ENCODE results near the gene ZNF385B.
"Not testable (repeated sequence)": the region's sequence is repeated elsewhere in the genome, so short reads cannot be mapped to it uniquely, and the experiment has no call there.

The ZNF385B gene

GRCh38 chr2:179800776-179801175 is 60.6 kb downstream of the ZNF385B start:
- DNase-seq, result no peak

- no peak for DNase-seq
These were observed 65.0 kb downstream of the ZNF385B start for GRCh38 chr2:179796213-179797007.

- no peak for DNase-seq
These were observed 67.5 kb downstream of the ZNF385B start for GRCh38 chr2:179793902-179794301.

- no peak for DNase-seq
These were observed 68.2 kb downstream of the ZNF385B start for GRCh38 chr2:179793238-179793637.

DNA sequence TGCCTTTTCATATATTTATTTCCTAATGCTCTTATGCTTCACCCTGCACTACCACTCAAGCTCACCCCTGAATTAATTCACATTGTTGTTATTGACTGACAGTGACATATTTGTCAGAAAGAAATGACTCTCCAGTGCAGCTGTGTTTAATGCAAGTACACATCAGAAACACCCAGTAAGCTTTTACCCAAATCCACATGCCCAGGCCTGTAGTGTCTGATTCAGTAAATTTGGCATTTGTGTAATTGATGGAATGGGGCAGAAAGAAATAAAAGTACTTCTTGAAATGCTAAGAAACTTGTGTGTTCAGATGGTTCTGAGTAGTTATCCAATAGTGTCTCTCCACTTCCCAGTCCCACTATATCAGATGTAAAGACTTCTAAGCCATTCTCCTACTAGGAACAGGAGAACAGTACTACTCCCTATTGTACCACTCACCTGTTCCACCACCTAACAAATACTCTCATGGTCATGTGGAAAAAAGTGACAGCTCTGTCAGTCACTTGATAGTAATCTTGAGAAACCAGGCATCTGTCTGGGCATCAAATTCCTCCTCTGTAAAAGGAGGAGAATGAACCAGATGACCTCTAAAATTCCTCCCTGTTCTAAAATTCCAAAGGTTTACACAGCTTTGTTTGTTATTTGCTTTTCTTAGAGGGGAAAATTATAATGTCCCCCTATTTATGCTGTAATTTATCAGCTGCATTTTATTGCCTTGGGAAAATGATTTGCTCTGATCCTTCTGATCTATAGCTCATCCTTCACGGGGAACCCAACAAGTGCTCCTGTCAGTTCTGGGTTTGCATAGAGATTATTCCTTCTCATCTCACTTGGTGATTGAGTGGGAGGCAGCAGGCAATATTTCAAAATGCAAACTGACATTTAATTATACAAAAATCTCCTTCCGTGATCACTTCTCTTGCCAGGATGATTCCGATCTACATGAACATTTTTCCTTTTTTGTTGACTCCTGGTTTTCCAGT is 70.9 kb downstream of the ZNF385B start:
- DNase-seq, result no peak

DNA sequence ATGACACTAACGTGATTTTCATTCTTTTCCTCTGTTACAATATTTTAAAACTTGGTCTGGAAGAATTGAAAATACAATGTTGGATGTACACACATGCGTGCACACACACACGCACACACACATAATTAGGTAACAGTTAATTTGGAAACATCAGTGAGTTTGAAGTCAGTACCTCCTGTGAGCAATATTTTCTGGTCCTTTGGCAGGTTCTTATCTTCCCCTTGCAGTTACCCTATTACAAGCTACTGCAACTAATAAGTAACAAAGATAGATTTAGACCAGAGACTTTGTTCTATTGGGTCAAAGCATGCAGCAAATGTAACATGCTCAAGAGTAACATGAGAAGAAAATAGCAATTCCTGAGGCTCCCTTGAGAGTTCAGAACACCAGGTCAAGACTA is 73.3 kb downstream of the ZNF385B start:
- DNase-seq, result no peak

DNA sequence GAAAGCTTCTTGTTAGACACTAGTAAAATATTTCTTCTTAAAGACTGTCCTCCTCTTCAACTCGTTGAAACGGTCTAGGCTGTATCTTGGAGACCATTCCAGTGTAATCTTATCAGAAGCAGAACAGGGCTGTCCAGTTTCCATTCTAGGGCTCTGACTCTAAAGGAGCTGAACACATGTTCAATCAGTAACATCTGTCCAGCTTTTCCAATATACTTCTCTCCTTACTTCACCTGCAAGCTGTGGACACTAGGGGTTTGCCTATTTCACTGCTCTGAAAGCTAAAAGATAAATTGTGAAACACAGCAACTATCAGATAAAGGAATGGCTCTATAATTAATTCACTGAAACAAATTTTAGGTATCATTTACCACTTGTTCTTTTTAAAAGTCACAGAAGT is 73.8 kb downstream of the ZNF385B start:
- no peak for DNase-seq

- no peak for DNase-seq
These were observed 75.5 kb downstream of the ZNF385B start for GRCh38 chr2:179785902-179786301.

DNA sequence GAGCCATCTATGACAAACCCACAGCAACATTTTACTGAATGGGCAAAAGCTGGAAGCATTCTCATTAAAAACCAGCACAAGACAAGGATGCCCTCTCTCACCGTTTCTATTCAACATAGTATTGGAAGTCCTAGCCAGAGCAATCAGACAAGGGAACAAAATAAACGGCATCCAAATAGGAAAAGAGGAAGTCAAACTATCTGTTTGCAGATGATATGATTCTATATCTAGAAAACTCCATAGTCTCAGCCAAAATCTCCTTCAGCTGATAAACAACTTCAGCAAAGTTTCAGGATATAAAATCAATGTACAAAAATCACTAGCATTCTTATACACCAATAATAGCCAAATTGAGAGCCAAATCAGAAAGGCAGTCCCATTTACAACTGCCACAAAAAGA is 79.1 kb downstream of the ZNF385B start:
- DNase-seq, result not testable (repeated sequence)

DNA sequence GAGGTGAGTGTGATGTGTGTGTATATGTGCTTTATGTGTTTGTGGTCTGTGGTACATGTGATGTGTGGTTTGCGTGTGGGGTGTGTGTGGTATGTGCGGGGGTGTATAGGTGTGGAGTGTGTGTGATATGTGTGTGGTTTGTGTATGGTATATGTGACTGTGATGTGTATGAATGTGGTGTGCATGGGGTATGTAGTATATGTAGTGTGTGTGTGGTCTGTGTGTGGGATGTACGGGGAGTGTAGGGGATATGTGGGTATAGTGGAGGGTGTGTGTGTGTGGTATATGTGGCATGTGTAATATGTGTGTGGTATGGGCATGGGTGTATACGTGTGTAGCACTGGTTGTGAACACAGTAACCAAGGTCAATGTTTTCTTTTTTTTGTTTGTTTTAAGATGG is 87.4 kb downstream of the ZNF385B start:
- no peak for DNase-seq

- no peak for DNase-seq
These were observed 89.1 kb downstream of the ZNF385B start for GRCh38 chr2:179772346-179772745.

DNA sequence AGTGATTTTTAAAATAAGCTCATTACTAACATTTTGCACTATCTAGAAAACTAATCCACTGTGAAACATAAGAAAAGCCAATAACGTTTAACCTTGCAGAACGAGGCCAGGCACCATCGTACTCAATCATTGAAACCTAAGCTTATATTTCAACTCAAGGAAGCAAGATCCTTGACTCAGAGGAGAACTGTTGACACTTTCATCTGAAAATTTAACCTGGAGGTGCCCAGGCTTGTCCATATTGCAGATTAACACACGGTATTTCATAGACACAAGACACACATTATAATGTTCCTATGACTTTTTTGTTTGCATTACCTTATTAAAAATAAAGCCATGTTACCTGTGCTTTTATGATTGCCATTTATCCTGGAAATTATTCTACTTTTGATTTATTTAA is 89.6 kb downstream of the ZNF385B start:
- no peak for DNase-seq

- DNase-seq, result no peak
These were observed 91.4 kb downstream of the ZNF385B start for GRCh38 chr2:179770029-179770428.

DNA sequence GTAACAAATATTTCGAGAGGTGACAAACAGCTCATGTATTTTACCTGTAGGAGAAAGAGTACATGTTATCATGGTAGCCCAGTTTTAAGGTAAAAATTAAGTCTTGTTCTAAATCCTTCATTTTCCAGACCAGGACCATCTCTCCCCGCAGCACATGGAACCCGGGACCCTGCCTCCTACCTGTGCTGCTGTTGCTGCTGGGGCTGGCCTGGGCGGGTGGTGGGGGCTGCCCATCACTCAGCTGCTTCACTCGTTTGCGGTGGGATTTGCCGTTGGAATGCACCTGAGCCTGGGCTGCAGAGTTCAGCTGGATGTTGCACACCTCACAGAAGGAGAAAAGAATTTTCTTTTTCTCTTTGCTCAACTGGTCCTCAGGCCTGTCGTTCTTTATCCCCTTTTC is 92.1 kb downstream of the ZNF385B start:
- no peak for DNase-seq

GRCh38 chr2:179768765-179769164 is 92.6 kb downstream of the ZNF385B start:
- no peak for DNase-seq

- DNase-seq, result no peak
These were observed 95.7 kb downstream of the ZNF385B start for GRCh38 chr2:179765666-179766065.

DNA sequence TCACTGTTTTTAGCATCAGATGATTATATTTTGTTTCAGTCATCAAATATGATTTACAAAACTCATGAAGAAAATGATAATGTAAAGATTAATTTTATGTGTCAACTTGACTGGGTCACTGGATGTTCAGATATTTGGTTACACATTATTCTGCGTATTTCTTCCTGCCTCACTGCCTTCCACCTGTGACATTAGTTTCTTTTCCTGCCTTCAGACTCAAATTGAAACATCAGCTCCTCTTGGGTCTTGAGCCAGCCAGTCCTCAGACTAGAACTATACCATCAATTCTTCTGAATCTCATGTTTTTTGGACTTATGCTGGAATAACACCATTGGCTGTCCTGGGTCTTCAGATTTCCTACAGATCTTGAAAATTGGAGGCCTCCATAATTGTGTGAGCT is 96.7 kb downstream of the ZNF385B start:
- no peak for DNase-seq

- DNase-seq, result no peak
These were observed 102.8 kb downstream of the ZNF385B start for GRCh38 chr2:179758636-179759035.

- DNase-seq, result no peak
These were observed 110.1 kb downstream of the ZNF385B start for GRCh38 chr2:179751163-179751809.

DNA sequence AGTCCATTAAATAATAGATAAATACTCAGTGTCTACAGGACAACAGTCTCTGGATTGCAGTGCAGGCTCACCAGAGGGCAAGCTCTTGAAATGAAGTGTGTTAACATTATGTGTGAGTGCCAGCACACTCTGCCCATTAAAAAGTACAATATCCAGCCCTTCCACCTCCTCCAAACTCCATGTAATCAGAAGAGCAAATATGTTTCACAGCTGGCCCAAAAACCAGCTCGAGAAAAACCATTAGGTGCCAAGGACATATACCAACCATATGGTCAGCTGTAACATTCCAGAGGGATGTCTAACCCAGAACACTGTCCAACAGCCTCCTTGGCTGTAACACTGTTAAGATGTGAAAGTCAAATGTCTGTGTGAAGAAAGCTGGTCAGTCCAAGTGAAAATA is 112.2 kb downstream of the ZNF385B start:
- no peak for DNase-seq

- no peak for DNase-seq
These were observed 114.4 kb downstream of the ZNF385B start for GRCh38 chr2:179746981-179747380.

DNA sequence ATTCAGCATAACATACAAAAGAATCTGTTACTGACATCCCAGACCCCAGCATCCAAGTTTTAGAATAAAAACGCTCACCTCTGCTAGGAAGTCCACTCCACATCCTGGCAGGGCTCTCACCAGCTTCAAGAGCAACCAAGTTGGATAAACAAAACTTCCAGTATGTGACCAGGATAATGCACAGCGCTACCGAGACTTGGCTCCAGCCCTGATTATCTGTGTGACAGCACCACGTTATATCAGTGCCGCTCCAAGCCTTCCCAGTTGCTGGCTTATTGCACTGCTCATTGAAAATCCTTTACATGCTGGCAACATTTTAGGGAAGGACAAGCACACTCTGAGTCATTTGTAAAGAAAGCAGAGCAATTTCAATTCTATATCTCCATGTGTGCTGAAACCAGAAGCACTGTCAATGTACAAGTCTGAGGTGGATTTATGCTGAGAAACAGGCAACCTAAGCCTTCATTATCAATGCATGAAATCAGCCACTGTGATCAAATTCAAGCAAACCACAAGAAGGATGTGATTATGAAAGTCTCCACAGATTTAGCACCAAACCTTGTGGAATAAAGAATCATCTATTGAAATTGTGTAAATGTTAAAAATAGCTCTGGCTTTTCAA is 115.7 kb downstream of the ZNF385B start:
- no peak for DNase-seq

GRCh38 chr2:179744401-179744800 is 117.0 kb downstream of the ZNF385B start:
- DNase-seq, result no peak
